ENCODE results near the gene EGF. TPM values are rescaled to one million over a fixed set of nuclear protein-coding genes. Genes with fewer than 3 reads are reported as not detected.

The EGF gene
- total RNA-seq, 2 experiments from 2014 or later = not detected

- Mint-ChIP-seq H3K4me3 (no peak overlapping the region), H3K4me1 (no peaks in the 10 kb centered on the region), H3K9me3 (ENCODE audit: low read depth) (no peaks in the 10 kb centered on the region), H3K27ac (no peak overlapping the region), H3K36me3 (no peaks in the 10 kb centered on the region), H3K27me3 (peaks cover 20% of the 10 kb centered on the region)
- CTCF ChIA-PET = no interaction called here
- DNase-seq (no peak), ATAC-seq (no peak)
These were observed 26.4 kb upstream of the EGF start for GRCh38 chr4:109886303-109886702.

- Mint-ChIP-seq H3K36me3 (no peaks in the 10 kb centered on the region), H3K9me3 (ENCODE audit: low read depth) (no peaks in the 10 kb centered on the region), H3K4me1 (no peaks in the 10 kb centered on the region), H3K27ac (no peak overlapping the region), H3K27me3 (peaks cover 19% of the 10 kb centered on the region), H3K4me3 (no peak overlapping the region)
- DNase-seq = no peak
- no peak for ATAC-seq
- CTCF ChIA-PET = no interaction called here
These were observed 25.6 kb upstream of the EGF start for GRCh38 chr4:109887071-109887470.

- DNase-seq = no peak
- H3K27ac Mint-ChIP-seq = no peak overlapping the region
- CTCF ChIA-PET = no interaction called here
- ATAC-seq = no peak
- H3K4me3 Mint-ChIP-seq = no peak overlapping the region
- no peaks in the 10 kb centered on the region for H3K4me1 Mint-ChIP-seq
- no peaks in the 10 kb centered on the region for H3K36me3 Mint-ChIP-seq
- peaks cover 14% of the 10 kb centered on the region for H3K27me3 Mint-ChIP-seq
- no peaks in the 10 kb centered on the region for H3K9me3 Mint-ChIP-seq (ENCODE audit: low read depth)
These were observed 22.6 kb upstream of the EGF start for GRCh38 chr4:109890076-109890475.

GRCh38 chr4:109902559-109903251, 10.0 kb upstream of the EGF start:
- ATAC-seq = no peak
- peaks cover 3% of the 10 kb centered on the region for H3K9me3 Mint-ChIP-seq (ENCODE audit: low read depth)
- H3K4me3 Mint-ChIP-seq = no peak overlapping the region
- H3K36me3 Mint-ChIP-seq = no peaks in the 10 kb centered on the region
- no peak overlapping the region for H3K27ac Mint-ChIP-seq
- CTCF ChIA-PET = no interaction called here
- no peaks in the 10 kb centered on the region for H3K4me1 Mint-ChIP-seq
- DNase-seq = no peak
- peaks cover 27% of the 10 kb centered on the region for H3K27me3 Mint-ChIP-seq

GRCh38 chr4:109908731-109909130, 4.0 kb upstream of the EGF start:
- DNase-seq = no peak
- no peaks in the 10 kb centered on the region for H3K36me3 Mint-ChIP-seq
- no peaks in the 10 kb centered on the region for H3K9me3 Mint-ChIP-seq (ENCODE audit: low read depth)
- CTCF ChIA-PET = no interaction called here
- no peaks in the 10 kb centered on the region for H3K4me1 Mint-ChIP-seq
- no peak overlapping the region for H3K4me3 Mint-ChIP-seq
- H3K27ac Mint-ChIP-seq = no peak overlapping the region
- ATAC-seq = no peak
- peaks cover 50% of the 10 kb centered on the region for H3K27me3 Mint-ChIP-seq

GRCh38 chr4:109910256-109910655, 2.4 kb upstream of the EGF start:
- DNase-seq (no peak), ATAC-seq (no peak)
- H3K27ac Mint-ChIP-seq = no peak overlapping the region
- H3K4me3 Mint-ChIP-seq = no peak overlapping the region
- H3K36me3 Mint-ChIP-seq = no peaks in the 10 kb centered on the region
- CTCF ChIA-PET = no interaction called here
- no peaks in the 10 kb centered on the region for H3K9me3 Mint-ChIP-seq (ENCODE audit: low read depth)
- no peaks in the 10 kb centered on the region for H3K4me1 Mint-ChIP-seq
- H3K27me3 Mint-ChIP-seq = peaks cover 58% of the 10 kb centered on the region

GRCh38 chr4:109913596-109914241, 1.0 kb downstream of the EGF start:
- no peaks in the 10 kb centered on the region for H3K4me1 Mint-ChIP-seq
- no peaks in the 10 kb centered on the region for H3K9me3 Mint-ChIP-seq (ENCODE audit: low read depth)
- H3K4me3 Mint-ChIP-seq = no peak overlapping the region
- no peak overlapping the region for H3K27ac Mint-ChIP-seq
- CTCF ChIA-PET = interaction anchor here (0.7 kb wide), 1 partner anchor 46 kb away, joined by 3 read pairs; no protein-coding TSS in a partner anchor
- H3K27me3 Mint-ChIP-seq = peaks cover 47% of the 10 kb centered on the region
- no peaks in the 10 kb centered on the region for H3K36me3 Mint-ChIP-seq
- ATAC-seq (no peak), DNase-seq (no peak)

- ATAC-seq = no peak
- H3K27ac Mint-ChIP-seq = no peak overlapping the region
- DNase-seq = no peak
- no peaks in the 10 kb centered on the region for H3K9me3 Mint-ChIP-seq (ENCODE audit: low read depth)
- CTCF ChIA-PET = interaction anchor here (0.7 kb wide), 1 partner anchor 46 kb away, joined by 3 read pairs; no protein-coding TSS in a partner anchor
- peaks cover 44% of the 10 kb centered on the region for H3K27me3 Mint-ChIP-seq
- H3K4me1 Mint-ChIP-seq = no peaks in the 10 kb centered on the region
- H3K4me3 Mint-ChIP-seq = no peak overlapping the region
- H3K36me3 Mint-ChIP-seq = no peaks in the 10 kb centered on the region
These were observed 1.6 kb downstream of the EGF start for GRCh38 chr4:109914322-109914721.

GRCh38 chr4:109915385-109916026, 2.8 kb downstream of the EGF start:
- H3K36me3 Mint-ChIP-seq = no peaks in the 10 kb centered on the region
- DNase-seq (no peak), ATAC-seq (no peak)
- CTCF ChIA-PET = interaction anchor here (0.8 to 1.1 kb wide), 2 partner anchors 41 to 89 kb away, joined by 3 read pairs; no protein-coding TSS in a partner anchor
- H3K9me3 Mint-ChIP-seq (ENCODE audit: low read depth) = no peaks in the 10 kb centered on the region
- no peak overlapping the region for H3K27ac Mint-ChIP-seq
- peaks cover 41% of the 10 kb centered on the region for H3K27me3 Mint-ChIP-seq
- no peaks in the 10 kb centered on the region for H3K4me1 Mint-ChIP-seq
- no peak overlapping the region for H3K4me3 Mint-ChIP-seq

- Mint-ChIP-seq H3K4me3 (no peak overlapping the region), H3K36me3 (no peaks in the 10 kb centered on the region), H3K27me3 (peaks cover 41% of the 10 kb centered on the region), H3K27ac (no peak overlapping the region), H3K4me1 (no peaks in the 10 kb centered on the region), H3K9me3 (ENCODE audit: low read depth) (no peaks in the 10 kb centered on the region)
- CTCF ChIA-PET = interaction anchor here (0.8 to 1.1 kb wide), 2 partner anchors 42 to 90 kb away, joined by 3 read pairs; no protein-coding TSS in a partner anchor
- DNase-seq (no peak), ATAC-seq (no peak)
These were observed 3.3 kb downstream of the EGF start for GRCh38 chr4:109916027-109916409.

GRCh38 chr4:109921384-109921808, 8.7 kb downstream of the EGF start:
- Mint-ChIP-seq H3K9me3 (ENCODE audit: low read depth) (no peaks in the 10 kb centered on the region), H3K27ac (no peak overlapping the region), H3K4me1 (no peaks in the 10 kb centered on the region), H3K4me3 (no peak overlapping the region), H3K27me3 (peaks cover 6% of the 10 kb centered on the region), H3K36me3 (no peaks in the 10 kb centered on the region)
- ATAC-seq = no peak
- CTCF ChIA-PET = no interaction called here
- DNase-seq = no peak

- ATAC-seq (no peak), DNase-seq (no peak)
- Mint-ChIP-seq H3K27ac (no peak overlapping the region), H3K4me1 (no peaks in the 10 kb centered on the region), H3K9me3 (ENCODE audit: low read depth) (no peaks in the 10 kb centered on the region), H3K27me3 (peaks cover 2% of the 10 kb centered on the region), H3K4me3 (no peak overlapping the region), H3K36me3 (no peaks in the 10 kb centered on the region)
- CTCF ChIA-PET = no interaction called here
These were observed 12.7 kb downstream of the EGF start for GRCh38 chr4:109925396-109925795.

GRCh38 chr4:109928327-109929045, 15.8 kb downstream of the EGF start:
- H3K27ac Mint-ChIP-seq = no peak overlapping the region
- no peak for DNase-seq
- no peaks in the 10 kb centered on the region for H3K27me3 Mint-ChIP-seq
- ATAC-seq = no peak
- no peaks in the 10 kb centered on the region for H3K4me1 Mint-ChIP-seq
- H3K36me3 Mint-ChIP-seq = no peaks in the 10 kb centered on the region
- H3K9me3 Mint-ChIP-seq (ENCODE audit: low read depth) = no peaks in the 10 kb centered on the region
- CTCF ChIA-PET = no interaction called here
- H3K4me3 Mint-ChIP-seq = no peak overlapping the region

All from activated CD8-positive, alpha-beta memory T cell treated with anti-CD3 and anti-CD28 coated beads, Interleukin-2, amount 10 ng/mL, durations not matched to agents 7 days and 5 days (primary cell).